HUES48 (cell line): ENCODE measurements around the gene CYB561D2.

Experiments used
- H3K27ac ChIP-seq: one replicate; pipeline ENCODE4 v1.7.0; 2013; ENCODE audit warnings: low read depth, low read length, inconsistent platforms
- H3K27me3 ChIP-seq: 2 replicates; pipeline ENCODE4 v1.6.1; 2013; ENCODE audit warnings: mild to moderate bottlenecking, low read length; ENCODE audit not compliant: control insufficient read depth, insufficient read depth
- H3K36me3 ChIP-seq: 2 replicates; pipeline ENCODE4 v1.6.1; 2013; ENCODE audit warnings: low read length; ENCODE audit not compliant: control insufficient read depth, insufficient read depth
- H3K4me1 ChIP-seq: 2 replicates; pipeline ENCODE4 v1.6.1; 2013; ENCODE audit warnings: mild to moderate bottlenecking, low read length; ENCODE audit not compliant: control insufficient read depth, insufficient read depth
- H3K4me3 ChIP-seq: 2 replicates; pipeline ENCODE4 v1.5.1; 2013; ENCODE audit warnings: mild to moderate bottlenecking, low read depth, low read length
- H3K9ac ChIP-seq: 2 replicates; pipeline ENCODE4 v1.6.1; 2013; ENCODE audit warnings: mild to moderate bottlenecking, low read depth, low read length, moderate library complexity
- H3K9me3 ChIP-seq: 2 replicates; pipeline ENCODE4 v1.6.1; 2013; ENCODE audit warnings: low read length; ENCODE audit not compliant: control insufficient read depth, insufficient read depth

CYB561D2 gene

DNA sequence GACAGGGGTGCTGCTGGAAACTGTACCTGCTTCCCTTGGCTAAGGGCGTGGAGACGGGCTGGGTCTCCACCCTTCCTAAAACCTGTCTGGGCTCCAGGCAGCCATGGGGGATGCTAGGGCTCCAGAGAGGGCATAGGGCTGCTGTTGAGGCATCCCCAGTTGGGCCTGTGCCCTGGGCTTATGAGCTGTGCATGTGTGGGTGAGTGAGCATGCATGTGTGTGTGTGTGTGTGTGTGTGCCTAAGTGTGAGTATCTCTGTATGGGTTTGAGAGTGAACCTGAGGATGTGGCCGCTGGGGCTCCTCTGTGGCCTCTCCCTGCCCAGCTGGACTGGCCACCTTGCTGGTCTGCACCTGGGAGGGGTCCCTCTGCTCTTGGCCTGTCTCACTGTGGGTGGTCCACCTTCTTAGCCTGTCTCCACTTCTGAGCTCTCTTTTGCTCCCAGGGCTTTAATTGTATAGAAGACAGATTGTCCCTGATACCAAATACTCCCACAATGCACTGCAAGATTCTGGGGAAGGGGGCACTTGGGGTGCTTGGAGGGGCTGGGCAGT lies 20.5 kb downstream of the CYB561D2 start:
- Histone ChIP-seq H3K9me3 (no peaks in the 10 kb centered on the region), H3K27me3 (peaks cover 2% of the 10 kb centered on the region; the same call in 1 of the 2 replicates), H3K9ac (no peak overlapping the region), H3K36me3 (no peaks in the 10 kb centered on the region), H3K4me3 (no peak overlapping the region), H3K27ac (no peak overlapping the region), H3K4me1 (peaks cover 9% of the 10 kb centered on the region; the same call in 1 of the 2 replicates)

DNA sequence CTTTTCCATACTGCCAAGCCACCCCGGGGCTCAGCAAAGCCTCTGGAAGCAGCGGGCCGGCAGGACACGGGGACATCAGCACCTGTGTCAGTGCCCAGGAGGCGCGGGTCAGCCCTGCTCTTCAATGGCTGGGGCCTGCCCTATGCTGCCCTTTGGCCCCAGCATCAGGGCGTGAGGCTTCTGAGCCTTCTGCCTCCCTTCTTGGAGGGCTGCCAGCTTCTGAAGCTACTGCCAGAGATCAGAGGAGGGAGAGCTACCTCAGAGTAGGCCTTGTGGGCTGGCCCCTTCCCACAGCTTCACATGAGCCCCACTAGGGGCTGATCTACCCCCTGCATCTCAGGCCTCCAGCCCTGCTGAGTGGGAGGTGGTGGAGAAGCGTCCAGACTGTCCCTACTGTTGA lies 21.7 kb downstream of the CYB561D2 start:
- no peak overlapping the region for H3K9ac ChIP-seq
- no peak overlapping the region for H3K4me3 ChIP-seq
- H3K9me3 ChIP-seq = no peaks in the 10 kb centered on the region
- H3K36me3 ChIP-seq = no peaks in the 10 kb centered on the region
- no peaks in the 10 kb centered on the region for H3K27me3 ChIP-seq
- no peak overlapping the region for H3K27ac ChIP-seq
- H3K4me1 ChIP-seq = peaks cover 9% of the 10 kb centered on the region; the same call in 1 of the 2 replicates

DNA sequence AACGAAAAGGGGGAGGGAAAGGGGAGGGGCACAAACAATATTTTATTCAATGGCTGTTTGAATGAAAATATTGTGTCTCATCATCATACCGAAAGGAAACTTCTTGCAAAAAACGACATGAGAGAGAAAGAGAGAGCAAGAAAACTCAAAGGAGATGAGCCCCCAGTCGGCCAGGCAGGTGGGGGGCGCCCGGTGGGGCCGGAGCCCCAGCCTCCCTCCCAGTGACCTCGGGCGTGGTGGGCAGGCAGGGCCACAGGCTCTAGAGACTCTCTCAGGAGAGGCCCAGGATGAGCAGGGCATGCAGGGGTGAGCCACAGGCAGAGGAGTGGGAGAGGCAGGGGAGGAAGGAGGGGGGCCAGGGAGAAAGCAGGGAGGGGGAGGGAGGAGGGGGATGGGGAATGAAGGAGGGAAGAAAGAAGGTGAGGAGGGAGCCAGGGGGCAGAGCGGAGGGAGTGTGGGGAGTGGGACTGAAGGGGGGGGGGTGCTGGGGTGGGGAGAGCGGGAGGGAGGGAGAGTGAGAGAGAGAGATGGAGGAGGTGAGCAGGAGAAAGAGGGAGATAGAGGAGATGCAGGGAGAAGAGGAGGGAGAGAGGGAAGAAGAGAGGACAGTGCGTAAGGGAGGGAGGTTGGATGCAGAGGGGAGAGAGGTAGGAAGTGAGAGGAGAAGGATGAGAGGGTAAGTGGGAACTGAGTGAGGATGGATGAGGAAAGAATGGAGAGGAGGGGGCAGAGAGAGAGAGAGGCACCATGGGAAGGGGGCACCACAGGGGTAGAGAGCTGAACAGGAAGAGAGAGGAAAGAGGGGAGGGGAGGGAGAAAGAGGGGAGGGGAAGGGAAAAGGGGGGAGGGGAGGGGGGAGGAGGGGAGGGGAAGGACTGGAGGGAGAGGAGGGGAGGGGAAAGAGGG lies 22.7 kb downstream of the CYB561D2 start:
- H3K4me3 ChIP-seq = no peak overlapping the region
- no peaks in the 10 kb centered on the region for H3K27me3 ChIP-seq
- no peak overlapping the region for H3K27ac ChIP-seq
- no peaks in the 10 kb centered on the region for H3K36me3 ChIP-seq
- no peaks in the 10 kb centered on the region for H3K9me3 ChIP-seq
- H3K9ac ChIP-seq = no peak overlapping the region
- peaks cover 9% of the 10 kb centered on the region; the same call in 1 of the 2 replicates for H3K4me1 ChIP-seq

DNA sequence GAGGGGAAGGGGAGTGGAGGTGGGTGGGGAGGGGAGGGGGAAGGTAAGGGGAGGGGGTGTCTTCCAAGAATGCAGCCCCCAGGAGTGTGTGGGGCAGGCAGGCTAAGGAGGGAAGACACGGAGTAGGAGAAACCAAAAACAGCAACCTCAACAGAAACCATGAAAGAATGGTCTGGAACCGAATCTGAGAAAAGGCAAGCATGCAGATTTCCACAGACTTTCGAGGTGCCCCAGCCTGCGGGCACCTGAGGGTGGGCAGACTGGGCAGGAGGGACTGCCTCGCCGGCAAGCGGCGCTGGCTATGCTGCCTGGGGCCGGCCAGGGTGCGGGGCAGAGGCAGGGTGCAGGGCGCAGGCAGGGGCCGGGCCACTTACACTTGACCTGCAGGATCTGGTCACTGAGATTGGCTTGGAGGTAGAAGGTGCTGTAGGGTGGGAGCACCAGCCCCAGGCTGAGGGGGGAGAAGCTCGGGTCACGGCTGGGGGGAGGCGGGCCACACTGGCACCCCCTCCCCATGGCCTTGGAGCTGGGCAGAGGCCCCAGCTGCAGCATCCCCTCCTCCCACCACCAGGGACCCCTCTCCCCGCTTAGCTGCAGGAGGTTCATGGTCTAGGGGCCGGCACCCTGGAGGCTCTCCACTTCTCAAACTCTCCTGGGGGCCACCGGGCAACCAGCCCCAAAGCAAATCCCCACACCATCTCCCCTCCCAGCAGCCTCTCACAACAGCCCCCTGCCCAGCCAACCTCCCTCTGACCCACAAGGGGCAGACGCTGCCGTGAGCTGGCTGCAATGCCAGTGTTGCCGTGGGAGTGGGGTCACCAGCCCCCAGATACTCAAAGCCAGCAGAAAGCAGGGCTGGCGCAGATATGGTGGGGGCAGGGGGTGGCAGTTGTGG lies 23.9 kb downstream of the CYB561D2 start:
- H3K9me3 ChIP-seq = no peaks in the 10 kb centered on the region
- no peak overlapping the region for H3K4me3 ChIP-seq
- no peak overlapping the region for H3K27ac ChIP-seq
- no peaks in the 10 kb centered on the region for H3K36me3 ChIP-seq
- H3K4me1 ChIP-seq = peaks cover 9% of the 10 kb centered on the region; the same call in 1 of the 2 replicates
- no peaks in the 10 kb centered on the region for H3K27me3 ChIP-seq
- no peak overlapping the region for H3K9ac ChIP-seq

DNA sequence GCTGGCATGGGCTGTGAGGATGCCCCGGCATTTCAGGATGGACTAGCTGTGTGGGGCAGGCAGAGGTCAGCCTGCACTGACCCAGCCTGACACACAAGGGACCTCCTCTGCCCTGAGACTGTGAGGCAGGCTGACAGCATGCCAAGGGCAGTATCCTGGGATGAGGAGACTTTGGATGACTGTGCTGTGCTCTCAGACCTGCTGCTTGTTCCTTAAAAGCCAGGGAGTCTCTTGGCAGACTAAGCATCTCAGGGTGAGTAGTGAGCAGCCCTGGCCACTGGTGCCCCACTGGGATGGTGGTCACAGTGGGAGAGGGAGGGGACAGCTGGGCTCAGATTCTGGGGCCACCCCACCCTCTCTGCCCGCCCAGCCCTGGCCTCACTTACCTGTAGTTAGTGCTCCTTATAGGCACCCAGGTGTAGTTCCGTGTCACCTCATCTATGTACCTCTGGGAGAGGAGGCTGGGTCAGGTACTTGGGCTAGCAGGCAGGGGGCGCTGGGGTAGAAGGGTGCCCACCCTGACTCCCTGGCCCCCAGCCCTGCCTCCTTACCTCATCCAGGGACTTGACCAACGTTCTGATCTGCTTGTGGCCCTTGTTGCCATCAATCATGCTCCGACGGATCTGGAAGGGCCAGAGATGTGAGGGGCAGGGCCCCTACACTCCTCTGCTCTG lies 24.7 kb downstream of the CYB561D2 start:
- H3K4me3 ChIP-seq = no peak overlapping the region
- no peaks in the 10 kb centered on the region for H3K27me3 ChIP-seq
- H3K36me3 ChIP-seq = no peaks in the 10 kb centered on the region
- H3K9ac ChIP-seq = no peak overlapping the region
- H3K27ac ChIP-seq = no peak overlapping the region
- H3K4me1 ChIP-seq = peaks cover 9% of the 10 kb centered on the region; the same call in 1 of the 2 replicates
- no peaks in the 10 kb centered on the region for H3K9me3 ChIP-seq

DNA sequence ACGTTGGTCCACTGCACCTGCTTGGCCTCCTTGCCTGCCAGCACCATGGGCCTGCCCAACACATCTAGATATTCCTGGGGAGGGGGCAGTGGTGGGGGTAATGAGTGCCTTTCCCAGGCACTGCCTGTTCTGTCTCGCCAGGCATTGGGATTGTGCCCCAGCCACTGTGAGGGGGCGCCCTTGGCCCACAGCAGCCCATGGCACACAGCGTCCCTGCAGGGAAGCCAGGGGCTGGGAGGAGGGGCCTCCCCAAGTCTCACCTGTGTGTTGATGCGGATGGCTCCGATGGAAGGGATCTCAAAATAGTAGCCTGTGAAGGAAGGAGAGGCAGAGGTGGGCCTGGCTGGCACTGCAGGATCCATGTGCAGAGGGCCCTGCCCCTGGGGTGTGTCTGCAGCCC lies 27.4 kb downstream of the CYB561D2 start:
- Histone ChIP-seq H3K4me3 (no peak overlapping the region), H3K4me1 (peaks cover 2% of the 10 kb centered on the region; the same call in 1 of the 2 replicates), H3K27ac (no peak overlapping the region), H3K27me3 (no peaks in the 10 kb centered on the region), H3K9me3 (no peaks in the 10 kb centered on the region), H3K36me3 (no peaks in the 10 kb centered on the region), H3K9ac (no peak overlapping the region)

DNA sequence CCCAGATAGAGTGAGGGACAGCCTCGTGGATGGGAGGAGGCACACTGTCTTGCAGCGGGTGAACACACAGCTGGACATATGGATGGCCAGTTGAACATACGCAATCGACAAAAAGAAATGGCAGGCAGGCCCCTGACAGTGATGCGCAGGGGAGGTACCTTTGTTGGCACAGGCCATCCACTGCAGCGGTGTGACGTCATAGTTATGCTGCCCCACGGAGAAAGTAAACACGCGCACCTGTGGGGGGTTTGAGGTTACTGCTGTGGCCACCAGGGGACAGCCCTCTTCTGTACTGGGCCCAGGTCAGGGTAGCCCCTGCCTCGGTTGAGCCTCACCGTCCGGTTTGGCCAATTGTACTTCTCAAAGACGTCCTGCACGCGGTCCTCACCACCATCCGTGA lies 28.1 kb downstream of the CYB561D2 start:
- Histone ChIP-seq H3K4me3 (no peak overlapping the region), H3K27ac (no peak overlapping the region), H3K9me3 (no peaks in the 10 kb centered on the region), H3K9ac (no peak overlapping the region), H3K27me3 (no peaks in the 10 kb centered on the region), H3K4me1 (no peaks in the 10 kb centered on the region), H3K36me3 (no peaks in the 10 kb centered on the region)

DNA sequence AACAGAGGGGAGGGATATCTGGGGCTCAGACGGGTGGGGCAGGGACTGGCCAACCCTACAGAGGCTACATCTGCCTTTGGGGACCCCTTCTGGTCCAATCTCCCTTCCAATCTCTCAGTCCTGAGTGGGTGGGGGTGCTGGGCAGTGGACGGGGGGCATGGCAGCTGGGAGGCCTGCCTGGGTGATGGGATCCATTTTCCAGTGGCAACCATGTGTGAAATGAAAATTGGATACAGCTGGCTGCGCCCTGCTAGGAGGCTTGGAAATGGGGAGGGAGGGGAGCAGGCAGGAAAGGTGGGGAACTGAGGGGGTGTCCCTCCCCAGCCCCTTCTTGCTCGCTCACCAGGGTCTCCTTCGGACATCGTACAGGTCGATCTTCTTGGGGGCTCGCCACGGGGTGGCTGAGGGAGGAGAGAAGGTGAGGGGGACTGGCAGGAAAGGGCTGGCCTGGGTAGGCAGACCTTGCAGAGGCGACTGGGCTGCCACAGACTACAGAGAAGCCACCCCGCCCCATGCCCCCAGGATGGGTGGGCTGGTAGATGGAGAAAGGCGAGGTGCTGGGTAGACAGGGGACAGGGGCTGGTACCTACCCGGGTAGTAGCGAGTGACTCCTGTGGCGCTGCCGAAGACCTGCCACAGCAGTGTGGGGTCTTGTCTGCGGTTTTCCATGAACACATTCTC lies 29.9 kb downstream of the CYB561D2 start:
- no peaks in the 10 kb centered on the region for H3K36me3 ChIP-seq
- no peaks in the 10 kb centered on the region for H3K27me3 ChIP-seq
- no peak overlapping the region for H3K9ac ChIP-seq
- H3K9me3 ChIP-seq = no peaks in the 10 kb centered on the region
- H3K4me1 ChIP-seq = no peaks in the 10 kb centered on the region
- no peak overlapping the region for H3K27ac ChIP-seq
- H3K4me3 ChIP-seq = no peak overlapping the region

DNA sequence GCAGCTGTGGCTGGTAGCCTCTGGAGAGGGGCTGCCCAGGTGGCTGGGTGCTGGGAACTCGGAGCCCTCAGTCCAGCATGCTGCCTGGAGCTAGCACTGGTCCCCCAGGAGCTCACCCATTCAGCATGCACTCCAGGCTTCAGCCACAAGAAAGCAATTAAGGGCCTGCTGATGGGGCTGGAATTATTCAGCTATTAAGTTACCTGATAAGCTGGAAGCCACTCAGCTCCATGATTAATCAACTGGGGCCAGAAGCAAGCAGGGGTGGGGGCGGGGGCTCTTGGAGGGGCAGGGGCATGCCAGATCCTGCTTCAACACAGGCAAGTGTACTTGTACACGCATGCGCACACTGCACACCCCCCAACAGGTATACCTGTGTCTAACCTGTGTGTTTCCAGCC lies 30.7 kb downstream of the CYB561D2 start:
- Histone ChIP-seq H3K27me3 (no peaks in the 10 kb centered on the region), H3K27ac (no peak overlapping the region), H3K9me3 (no peaks in the 10 kb centered on the region), H3K4me3 (no peak overlapping the region), H3K4me1 (no peaks in the 10 kb centered on the region), H3K36me3 (no peaks in the 10 kb centered on the region), H3K9ac (no peak overlapping the region)

DNA sequence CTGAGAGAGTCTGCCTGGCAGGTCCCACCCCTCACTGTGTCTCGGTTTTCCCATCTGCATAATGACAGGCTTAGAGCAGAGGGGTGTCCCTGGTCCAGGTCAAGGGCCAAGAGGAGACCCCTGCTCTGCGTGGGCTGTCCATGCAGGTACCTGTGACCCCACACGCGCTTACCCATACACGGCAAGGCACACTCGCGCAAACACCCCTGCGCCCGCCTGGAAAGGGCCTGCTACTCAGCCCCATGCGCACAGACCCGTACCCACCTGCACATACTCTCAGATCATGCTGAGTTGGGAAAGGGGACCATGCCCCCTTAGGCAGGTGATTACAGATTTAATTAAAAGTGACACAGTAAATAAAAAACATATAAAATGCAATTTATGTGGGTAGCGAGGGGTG lies 32.1 kb downstream of the CYB561D2 start:
- no peak overlapping the region for H3K4me3 ChIP-seq
- H3K27ac ChIP-seq = no peak overlapping the region
- no peaks in the 10 kb centered on the region for H3K27me3 ChIP-seq
- no peaks in the 10 kb centered on the region for H3K9me3 ChIP-seq
- H3K36me3 ChIP-seq = no peaks in the 10 kb centered on the region
- H3K4me1 ChIP-seq = no peaks in the 10 kb centered on the region
- H3K9ac ChIP-seq = no peak overlapping the region
